HG03457 (cell line): Measurements from ENCODE around the gene PCDHA9.
"Not testable (repeated sequence)": the region's sequence is repeated elsewhere in the genome, so short reads cannot be mapped to it uniquely, and the experiment has no call there.

Experiments
- ATAC-seq: cut with Tn5 transposase; IDR thresholded peaks from one replicate; pipeline ENCODE4 v1.9.1; 2021; ENCODE audit warnings: moderate number of reproducible peaks; ENCODE audit not compliant: unreplicated experiment

PCDHA9 gene

DNA sequence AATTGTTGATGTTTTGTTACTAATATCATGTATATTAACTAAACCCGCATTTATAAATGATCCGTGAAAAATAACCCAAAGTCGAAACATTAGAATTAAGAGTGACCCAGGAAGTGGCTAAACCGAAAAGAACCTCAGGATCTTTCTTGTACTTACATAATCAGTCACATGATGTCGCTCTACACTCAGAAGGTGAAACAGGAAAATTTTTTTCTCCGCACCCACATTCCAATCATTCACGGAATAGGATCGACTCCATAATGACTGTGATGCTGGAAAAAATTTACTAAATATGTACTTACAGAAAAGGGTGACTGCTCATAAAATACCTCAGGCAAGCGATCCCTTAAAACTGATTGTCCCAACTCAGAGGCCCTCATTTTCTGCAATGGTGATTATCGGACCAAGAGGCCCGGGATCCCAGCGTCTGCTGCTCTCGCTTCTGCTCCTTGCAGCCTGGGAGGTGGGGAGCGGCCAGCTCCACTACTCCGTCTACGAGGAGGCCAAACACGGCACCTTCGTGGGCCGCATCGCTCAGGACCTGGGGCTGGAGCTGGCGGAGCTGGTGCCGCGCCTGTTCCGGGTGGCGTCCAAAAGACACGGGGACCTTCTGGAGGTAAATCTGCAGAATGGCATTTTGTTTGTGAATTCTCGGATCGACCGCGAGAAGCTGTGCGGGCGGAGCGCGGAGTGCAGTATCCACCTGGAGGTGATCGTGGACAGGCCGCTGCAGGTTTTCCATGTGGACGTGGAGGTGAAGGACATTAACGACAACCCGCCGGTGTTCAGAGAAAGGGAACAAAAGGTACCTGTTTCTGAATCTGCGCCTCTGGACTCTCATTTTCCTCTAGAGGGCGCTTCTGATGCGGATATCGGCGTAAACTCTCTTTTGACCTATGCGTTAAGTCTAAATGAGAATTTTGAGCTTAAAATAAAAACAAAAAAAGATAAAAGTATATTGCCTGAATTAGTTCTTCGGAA is 27.2 kb downstream of the PCDHA9 start, which contains the start of gene PCDHA12:
TSS of gene PCDHA12 (plus strand) at position 224 of the 981 bp plus-strand sequence. CDS start at position 389, 165 bp downstream.
- no peak for ATAC-seq

GRCh38 chr5:140876541-140877261 is 28.5 kb downstream of the PCDHA9 start:
- ATAC-seq: not testable (repeated sequence)

- no peak for ATAC-seq
These were observed 29.0 kb downstream of the PCDHA9 start for GRCh38 chr5:140877262-140877581.

- ATAC-seq: no peak
These were observed 33.9 kb downstream of the PCDHA9 start, which contains the start of gene PCDHA13 for GRCh38 chr5:140881889-140882590. Gene PCDHA13, plus strand, starts transcription at chr5:140882124. Its CDS starts 145 bp downstream, at chr5:140882269.

DNA sequence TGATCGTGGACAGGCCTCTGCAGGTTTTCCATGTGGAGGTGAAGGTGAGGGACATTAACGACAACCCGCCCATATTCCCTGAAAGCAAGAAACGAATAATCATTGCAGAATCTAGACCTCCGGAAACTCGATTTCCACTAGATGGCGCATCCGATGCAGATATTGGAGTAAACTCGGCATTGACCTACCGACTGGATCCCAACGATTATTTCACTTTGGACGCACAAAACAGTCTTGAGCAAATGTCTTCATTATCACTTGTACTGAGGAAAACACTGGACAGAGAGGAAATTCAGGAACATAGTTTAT is 34.4 kb downstream of the PCDHA9 start:
- no peak for ATAC-seq

DNA sequence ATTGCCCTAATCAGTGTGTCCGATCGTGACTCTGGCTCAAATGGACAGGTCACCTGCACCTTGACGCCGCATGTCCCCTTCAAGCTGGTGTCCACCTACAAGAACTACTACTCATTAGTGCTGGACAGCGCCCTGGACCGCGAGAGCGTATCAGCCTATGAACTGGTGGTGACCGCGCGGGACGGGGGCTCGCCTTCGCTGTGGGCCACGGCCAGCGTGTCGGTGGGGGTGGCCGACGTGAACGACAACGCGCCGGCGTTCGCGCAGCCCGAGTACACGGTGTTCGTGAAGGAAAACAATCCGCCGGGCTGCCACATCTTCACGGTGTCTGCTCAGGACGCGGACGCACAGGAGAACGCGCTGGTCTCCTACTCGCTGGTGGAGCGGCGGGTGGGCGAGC is 35.2 kb downstream of the PCDHA9 start:
- ATAC-seq: no peak

DNA sequence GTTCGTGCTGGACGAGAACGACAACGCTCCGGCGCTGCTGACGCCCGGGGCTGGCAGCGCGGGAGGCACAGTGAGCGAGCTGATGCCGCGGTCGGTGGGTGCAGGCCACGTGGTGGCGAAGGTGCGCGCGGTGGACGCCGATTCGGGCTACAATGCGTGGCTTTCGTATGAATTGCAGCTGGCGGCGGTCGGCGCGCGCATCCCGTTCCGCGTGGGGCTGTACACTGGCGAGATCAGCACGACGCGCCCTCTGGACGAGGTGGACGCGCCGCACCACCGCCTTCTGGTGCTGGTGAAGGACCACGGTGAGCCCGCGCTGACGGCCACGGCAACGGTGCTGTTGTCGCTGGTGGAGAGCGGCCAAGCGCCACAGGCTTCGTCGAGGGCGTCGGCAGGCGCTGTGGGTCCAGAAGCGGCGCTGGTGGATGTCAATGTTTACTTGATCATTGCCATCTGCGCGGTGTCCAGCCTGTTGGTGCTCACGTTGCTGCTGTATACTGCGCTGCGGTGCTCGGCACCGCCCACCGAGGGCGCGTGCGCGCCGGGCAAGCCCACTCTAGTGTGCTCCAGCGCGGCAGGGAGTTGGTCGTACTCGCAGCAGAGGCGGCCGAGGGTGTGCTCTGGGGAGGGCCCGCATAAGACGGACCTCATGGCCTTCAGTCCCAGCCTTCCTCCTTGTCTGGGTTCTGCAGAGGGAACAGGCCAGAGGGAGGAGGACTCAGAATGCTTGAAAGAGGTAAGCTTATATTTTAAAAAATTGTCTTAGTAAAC is 35.9 kb downstream of the PCDHA9 start:
- ATAC-seq: no peak
